Stimulated activated CD4-positive, alpha-beta T cell treated with anti-CD3 and anti-CD28 coated beads, Interleukin-2, amount 100 ng/mL, for 4 hours (primary cell): ENCODE data around the gene VSX1.

Source experiments
- DNase-seq: peaks from one replicate; pipeline ENCODE4 v3.0.0-alpha.2; 2020; ENCODE audit warnings: low read depth

VSX1 gene

DNA sequence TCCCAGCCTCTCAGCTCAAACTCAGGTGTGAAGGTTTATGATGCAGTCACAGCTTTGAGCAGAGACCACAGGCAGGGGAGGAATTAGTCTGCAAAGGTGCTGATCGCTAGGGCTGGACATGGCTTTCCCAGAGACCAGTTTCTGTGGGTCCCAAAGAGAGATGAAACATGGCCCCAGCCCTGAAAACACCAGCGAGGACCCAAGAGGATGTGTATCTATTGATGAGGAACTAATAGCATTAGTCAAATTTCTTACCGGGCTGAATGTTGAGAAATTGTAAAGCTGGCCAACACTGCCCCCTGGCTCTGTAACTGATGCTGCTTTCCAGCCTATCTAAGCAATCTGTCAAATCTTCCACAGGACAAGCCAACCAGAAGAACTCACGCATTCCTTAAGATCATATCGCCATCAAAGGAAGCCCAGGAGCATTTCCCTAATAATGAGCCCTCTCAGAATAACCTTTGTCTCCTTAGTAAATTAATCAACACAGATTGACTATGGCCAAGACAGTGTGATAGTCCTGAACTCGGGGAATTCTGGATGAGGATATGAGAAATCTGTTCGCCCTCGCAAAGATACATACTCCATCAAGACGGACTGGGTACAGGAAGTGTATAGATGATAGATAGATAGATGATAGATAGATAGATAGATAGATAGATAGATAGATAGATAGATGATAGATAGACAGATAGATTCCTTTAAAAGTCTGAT is 16.2 kb downstream of the VSX1 start:
- peak; percentile 50 for DNase-seq

DNA sequence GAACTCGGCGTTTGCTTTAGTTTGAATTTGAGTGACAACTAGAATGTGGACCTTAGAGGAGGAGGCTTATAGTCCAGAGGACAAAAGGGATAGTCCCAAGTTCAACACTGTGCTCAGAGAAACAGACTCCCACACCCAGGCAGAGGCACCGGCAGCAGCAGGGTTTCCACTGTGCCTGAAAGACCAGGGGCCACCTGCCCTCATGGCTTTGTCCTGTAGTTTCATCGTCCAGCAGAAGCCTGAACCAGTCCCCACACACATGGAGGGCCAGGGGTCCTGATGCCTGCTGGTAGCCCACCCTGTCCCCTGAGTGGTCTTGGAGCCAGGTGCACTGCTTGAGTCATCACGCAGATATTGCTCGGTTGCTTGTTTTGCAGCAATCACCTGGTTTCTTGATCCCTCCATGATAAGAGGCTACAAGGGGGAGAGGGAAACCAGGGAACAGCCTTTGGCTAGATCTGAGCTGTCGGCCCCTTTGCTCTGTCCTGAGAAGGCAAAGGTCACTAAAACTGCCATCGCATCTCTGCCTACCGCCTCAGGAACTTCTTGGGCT is 16.8 kb downstream of the VSX1 start:
- no peak for DNase-seq

DNA sequence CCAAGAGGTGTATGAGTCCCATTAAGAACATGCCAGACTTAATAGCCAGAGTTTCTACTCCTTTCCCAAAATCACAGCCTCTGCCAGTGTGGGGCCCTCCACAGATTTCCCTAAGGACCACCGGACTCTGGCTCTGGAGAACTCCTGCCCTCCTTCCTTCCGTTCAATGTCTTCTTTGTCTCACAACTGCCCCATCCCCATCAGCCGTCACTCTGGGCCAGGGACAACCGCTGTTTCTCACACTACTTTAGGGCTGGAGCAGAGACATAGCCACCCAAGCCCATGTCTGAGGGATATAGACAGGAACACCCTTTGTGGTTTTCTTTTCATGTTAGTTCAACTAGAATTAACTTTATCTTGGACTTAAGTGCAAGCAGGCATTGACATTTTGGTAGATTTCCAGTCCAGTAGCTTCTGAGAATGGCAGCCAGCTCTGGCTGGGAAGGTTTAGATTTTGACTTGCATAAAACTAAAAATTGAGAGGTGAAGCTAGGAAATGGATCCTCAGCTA is 17.3 kb downstream of the VSX1 start:
- no peak for DNase-seq

DNA sequence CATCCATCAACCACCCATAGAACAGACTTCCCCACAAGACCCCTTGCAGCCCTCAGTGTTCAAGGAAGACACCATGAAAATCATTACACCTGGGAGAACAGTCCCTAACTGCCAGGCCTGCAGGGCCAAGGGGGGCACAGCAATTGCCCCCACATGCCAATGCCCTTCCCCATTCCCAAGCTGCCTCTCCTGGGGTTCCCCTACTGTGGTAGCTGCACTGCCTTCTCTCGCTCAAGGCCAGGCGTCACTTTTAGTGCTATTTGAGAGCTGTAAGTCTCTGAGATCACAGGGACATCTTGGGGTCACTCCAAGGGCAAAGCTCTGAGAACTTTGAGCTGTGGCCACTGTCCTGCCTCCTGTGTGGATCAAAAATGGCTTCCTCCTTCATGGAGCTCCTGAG is 18.0 kb downstream of the VSX1 start:
- no peak for DNase-seq

DNA sequence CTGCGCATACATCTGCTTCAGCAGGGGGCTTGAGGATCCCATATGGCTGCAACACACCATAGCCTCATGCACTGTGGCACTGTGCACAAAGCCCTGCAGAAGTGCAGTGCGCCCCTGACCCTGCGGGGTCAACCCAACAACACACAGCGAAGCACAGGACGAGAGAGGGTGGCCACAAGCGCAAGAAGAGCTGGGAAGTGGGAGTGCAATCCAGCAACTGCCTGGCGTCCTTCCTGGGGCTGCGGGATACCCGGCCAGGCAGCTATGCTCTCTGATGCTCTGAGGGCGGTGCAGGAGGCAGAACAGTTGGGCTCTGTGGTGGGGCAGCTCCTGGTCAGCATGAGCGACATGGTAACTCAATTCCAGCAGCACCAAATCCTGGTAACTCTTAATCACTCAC is 18.4 kb downstream of the VSX1 start:
- no peak for DNase-seq

DNA sequence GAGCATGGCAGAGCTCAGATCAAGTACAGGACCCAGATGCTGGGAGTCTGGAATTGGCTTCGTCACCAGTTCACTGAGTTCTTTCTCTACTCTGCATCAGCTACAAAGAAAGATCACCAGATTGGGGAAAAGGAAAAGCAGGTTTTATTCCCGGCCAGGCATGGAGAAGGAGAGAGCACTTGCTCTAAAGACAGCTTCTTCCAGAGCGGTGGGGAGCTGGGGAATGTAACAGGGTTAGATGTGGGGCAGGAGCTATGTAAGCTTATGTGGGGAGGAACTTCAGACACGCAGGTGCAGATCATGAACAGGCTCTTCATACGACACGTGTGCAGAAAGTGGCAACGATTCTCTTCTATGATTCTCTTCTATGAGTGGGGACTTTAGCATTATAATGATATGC is 19.1 kb downstream of the VSX1 start:
- no peak for DNase-seq

DNA sequence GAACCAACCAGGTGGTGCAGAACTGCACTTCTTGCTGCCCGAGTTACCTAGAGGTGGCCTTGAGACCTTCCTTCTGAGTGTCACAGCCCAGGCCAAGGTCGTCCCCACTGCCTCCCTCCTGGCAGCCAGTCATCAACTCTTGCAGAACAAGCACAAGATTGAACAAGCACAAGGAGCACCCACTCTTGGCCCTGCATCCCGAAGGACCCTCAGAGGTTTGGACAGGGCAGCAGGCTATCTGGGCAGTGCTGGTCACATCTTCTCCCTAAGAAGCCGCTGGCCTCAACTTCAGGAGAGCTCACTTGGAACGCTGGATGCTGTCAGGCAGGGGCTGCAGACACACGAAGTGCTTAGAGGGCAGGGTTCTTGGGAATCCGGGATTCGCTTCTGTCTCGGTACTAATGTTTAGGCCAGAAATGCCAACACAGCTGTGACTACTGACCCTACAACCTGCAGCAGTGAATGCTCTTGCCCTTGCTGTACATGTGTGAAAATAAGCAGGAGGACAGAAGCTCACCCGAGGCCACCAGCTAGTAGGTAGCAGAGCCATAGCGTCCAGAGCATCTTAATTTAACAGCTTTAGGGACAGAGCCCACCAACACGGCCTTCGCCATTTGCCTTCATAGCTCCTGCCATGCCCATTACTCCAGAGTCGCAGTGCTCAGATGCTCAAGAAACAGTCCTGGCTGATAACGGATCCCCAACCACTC is 20.0 kb downstream of the VSX1 start:
- DNase-seq: no peak

DNA sequence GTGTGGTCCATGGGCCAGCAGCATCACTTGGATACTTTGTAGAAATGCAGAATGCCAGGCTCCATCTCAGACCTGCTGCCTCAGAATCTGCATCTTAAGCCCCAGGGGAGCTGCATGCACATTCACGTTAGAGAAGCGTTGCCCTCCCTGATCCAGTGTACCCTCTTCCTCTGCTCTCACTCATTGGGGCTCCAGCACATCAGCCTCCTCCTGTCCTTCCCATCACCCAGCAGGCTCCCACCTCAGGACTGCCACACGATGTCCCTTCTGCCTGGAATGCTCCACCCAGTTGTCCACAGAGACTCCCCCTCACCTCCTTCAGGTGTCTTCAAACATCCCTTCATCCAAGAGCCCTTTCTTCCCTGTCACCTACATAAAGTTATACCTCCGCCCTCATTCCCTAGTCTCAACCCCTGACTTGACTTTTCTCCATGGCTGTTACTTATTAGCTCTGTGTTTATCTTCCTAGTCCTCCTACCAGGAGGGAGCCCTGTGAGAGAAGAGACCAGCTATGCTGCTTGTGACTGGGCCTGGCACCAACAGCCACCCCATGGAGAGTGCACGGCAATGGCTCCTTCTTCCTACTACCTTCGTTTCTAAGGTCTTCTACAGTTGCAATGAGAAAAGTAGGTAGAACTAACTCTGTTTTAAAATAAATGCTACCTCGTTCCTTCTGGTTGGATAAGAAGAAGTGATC is 20.7 kb downstream of the VSX1 start:
- no peak for DNase-seq

DNA sequence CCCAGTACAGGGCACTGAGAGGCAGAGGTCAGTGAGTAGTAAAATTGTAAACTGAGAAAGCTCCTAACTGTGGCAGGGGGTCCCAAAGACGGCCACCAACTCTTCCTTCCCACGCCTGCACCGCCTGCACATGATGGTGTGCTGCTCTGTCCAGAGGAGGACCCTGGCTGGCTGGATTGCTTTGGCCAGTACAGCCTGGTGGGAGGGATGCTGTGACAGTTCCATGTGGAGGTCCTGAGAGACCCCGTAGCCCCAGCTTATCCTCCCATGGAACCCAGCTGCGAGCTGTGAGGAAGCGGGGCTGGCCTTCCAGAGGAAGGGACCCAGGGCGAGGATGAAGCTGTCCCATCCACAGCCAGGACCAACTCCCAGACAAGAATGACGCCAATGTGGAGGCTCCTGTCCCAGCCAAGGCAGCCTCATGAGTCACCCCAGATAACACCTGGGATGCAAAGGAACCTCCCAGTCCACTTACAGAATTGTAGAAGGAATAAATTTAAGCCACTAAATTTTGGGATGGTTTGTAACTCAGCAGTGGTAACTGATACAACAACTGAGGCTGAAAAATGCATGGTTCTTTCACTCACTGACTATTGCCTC is 22.0 kb downstream of the VSX1 start:
- DNase-seq: no peak

DNA sequence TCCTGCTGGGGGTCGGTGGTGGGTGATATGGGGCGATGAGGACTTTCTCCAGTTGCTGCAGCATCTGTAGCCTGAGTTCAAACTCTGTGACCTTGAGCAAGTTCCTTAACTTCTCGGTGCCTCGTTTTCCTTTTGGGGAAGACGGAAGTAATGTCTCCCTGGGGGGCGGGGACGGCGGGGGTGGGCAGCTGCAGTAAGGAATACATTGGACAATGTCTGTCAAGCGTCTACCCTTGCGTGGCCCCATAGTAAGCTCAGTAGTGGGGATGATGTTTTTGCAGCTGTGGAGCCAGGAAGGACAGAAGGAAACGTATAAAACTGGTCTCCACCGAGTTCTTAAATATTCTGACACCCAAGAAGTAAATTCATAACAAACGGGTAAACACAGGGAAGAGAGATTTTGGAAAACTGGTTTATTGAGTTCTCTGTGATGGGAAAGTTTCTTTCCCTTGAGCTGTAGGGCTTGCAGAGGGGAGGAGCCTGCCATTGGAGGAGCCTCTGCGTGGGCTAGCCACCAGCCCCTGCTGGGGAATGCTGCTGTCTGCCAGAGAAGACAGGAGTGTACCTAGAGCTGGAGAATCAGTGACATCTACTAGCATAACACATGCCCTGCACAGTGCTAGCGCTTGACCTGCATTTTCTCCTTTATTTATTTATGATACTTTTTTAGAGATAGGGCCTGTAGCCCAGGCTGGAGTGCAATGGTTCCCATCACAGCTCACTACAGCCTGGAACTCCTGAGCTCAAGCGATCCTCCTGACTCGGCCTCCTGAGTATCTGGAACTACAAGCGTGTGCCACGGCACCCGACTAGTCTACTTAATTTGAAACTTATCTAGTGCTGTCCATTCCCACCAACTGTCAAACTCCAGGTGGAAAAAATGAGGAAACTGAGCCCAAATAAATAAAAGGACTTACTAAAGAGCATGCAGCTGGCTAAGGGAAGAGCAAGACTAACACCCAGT is 22.8 kb downstream of the VSX1 start:
- DNase-seq: no peak

DNA sequence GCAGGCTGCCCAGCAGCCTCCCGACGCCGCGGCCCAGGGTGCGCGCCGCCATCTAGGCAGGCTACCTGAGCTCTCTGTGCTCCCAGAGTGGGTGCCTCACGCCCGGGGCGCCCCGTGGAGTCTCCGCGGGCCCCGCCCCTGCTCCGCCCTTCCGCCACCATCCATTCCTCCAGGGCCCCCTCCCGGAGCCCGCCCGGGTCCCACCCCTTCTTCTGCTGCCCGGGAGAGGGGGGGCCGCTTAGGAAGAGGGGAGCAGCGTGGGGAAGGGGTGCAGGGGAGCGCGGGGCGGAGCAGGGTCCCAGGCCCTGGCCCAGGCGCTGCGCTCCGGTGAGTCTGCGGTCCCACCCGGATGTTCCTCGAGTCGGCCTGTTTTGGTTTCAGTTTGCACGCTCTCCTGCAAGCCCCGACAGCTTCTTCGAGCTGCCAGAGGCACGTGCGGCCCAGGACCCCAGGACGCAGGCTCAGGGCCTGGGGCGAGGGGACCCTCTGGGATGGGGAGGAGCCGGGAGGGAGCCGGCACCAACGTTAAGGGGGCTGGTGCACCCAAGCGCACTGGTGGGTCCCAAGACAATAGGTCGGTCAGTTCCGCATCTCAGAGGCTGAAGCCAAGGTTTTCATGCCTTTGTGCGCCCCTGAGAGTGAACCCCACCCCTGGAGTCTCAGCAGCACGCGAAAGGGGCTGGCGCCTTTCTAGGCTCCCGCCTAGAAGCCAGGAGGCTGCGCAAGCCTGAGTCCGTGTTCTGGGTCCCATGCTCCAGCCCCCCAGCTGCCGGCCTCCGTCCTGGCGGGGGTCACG is 23.7 kb downstream of the VSX1 start, which contains the start of gene ACSS1:
Gene ACSS1 (minus strand): TSS at position 89 of the 796 bp plus-strand sequence. CDS start 37 bp downstream, at position 52.
- peak; percentile 59 for DNase-seq

DNA sequence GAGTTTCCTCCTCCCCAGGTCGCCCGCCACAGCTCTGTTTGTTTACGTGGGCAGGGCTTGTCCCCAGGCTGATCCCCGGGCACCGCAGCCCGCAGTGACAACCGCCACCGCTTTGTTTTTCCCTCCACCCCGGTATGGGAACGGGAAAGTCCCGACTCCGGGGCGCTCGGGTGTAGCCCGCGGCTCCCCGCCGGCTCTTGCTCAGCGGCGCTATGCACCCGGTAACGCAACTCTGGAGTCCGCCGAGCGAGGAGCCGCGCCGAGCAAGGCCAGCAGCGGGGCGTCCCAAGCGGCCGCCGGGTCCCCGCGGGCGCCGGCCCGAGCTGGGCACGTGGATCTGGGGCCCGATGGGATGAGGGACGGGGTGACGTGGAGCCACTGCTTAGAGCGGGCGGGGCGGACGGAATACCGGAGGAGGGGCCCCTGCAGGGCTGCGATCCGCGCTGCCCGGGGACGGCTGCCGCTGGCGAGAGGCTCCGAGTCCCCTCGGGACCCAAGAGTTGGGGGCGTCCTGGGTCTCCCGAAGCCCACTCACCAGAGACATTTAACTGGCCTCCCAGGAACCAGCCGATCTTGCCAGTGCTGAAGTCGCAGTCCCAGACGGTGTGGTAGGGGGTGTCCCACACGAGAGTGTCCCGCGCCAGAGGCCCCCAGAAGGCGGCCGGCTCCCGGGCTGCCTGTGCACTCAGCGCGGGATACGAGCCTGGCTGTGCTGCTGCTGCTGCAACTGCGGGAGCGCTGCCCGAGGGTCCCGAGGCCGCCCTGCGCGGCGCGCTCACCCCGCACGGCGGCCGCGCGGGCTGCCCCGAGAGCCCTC is 24.5 kb downstream of the VSX1 start:
- DNase-seq: peak; percentile 68

DNA sequence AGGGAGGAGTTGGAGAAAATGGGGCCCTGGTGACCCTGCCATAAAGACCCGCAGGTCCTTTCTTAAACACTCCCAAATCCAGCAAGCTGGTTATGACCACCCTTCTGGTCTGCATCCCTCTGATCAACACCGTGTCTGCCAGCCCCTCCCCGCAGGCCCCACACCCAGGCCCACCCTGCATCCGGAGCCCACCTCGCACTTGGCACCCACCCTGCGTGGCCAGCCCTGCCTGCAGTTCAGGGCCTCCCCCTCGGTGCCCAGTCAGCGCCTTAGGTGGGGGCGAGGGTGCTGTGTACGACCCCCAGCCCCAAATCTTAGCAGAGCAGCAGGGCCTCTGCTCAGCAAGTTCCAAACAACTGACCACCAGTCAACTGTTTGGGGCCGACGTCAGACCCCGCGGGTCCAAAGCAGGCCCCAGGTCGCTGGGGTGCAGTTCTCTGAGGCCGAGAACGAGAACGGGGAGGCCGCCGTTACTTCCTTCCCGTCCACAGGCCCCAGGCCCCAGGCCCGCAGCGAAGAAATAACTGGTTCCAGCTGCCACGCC is 25.2 kb downstream of the VSX1 start:
- no peak for DNase-seq

DNA sequence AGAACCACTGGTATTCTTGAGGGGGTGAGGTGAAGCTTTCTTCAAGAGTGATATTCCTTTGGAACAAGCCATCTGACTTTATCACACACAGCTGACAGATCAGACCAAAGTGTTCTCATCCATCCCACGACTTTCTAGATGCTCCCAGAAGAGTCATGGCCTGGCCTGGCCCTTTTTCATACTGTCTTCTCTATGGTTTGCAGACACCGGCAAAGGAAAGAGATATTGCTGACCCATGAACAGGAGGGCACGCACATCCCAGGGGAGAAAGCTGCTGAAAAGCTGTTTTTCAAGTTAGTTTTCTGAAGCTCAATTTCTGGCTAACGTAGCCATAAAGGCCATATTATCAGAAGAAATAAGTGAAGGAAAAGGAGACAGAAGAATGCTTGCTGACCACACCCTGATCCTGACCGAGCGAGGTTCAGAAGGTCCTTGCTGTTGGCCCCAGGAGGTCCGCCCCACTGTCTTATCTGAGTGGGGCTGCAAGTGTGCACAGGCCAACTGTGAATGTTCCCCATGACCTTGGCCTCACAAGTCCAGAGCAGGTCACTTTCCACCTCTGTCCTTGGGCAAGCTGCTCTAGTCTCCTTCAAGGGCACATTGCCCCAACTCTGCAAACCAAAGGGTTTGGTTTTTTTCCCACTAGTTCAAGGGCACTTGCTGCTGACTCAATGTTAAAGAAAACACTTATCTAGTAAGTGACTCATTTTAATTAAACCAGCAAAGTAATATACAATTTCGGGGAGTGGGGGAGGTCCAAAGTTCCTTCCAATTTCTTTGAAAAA is 26.0 kb downstream of the VSX1 start:
- DNase-seq: no peak

DNA sequence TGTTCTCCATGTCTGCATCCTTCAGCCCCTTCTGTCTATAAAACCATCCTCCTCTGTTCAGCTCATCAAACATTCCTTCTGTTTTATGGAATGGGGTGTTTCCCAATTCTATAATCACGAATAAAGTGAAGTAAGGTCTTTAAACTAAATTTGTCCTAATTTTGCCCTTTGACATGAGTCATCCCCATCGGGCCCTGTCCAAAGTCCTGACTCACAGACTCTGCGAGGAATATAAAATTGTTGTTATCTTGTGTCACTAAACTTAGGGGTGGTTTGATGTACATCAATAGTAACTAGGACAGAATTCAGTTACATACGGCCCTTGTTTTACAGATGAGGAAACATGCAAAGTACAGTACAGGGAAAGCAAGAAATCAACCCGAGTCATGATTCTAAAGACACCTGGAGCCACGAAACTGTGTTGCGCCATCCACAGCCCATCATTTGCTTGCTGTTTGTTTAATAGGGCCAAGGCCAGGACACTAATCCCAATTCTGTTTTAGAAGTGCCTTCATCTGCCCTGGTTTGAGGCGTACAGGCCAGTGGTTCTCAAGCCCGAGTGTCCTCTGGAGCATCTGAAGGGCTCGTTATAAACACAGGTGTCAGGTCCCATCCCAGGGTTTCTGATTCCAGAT is 26.8 kb downstream of the VSX1 start:
- DNase-seq: no peak

DNA sequence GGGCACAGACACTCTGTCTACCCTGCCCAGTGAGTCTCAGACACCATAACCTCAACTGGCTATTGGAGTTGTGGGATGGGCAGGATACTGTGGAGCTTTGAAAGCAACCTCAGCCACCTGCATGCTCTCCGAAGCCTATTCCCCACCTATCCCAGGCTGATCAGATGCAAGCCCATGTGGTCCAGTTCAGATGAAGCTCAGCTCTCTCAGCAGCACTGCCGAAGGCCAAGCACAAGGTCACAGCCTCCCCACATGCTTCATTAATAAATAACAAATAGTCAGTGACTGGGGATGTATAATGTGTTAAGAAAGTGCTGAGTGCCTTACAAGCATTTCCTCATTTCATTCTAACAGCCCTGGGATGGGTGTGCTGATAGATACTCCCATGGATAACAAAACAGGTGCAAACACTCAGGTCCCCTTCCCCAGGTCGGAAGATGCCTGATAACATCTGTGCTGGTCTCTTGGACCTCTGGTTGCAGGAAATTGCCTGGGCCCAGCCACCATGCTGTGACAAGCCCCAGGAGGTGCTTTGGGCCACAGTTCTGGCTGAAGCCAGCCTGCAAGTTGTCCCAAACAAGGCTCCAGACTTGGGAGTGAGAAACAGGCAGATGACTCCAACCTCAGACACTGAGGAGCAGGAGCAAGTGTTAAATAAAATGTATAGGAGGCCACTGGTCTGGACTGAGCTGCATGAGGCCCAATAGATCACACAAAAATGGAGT is 27.7 kb downstream of the VSX1 start:
- DNase-seq: no peak
